ENCODE measurements around the gene AZIN2. TPM values are rescaled to one million over a fixed set of nuclear protein-coding genes. Genes with fewer than 3 reads are reported as not detected.

AZIN2 gene
- total and polyA plus RNA-seq, 2 donors from 2014 or later = 4.9 to 7.5 TPM

- H3K9ac ChIP-seq (ENCODE audit: low read length in 3 of 3) = no peak overlapping the region
- no peaks in the 10 kb centered on the region for H3K27me3 ChIP-seq (ENCODE audit: control insufficient read depth, insufficient read depth, low read length)
- H3K9me3 ChIP-seq (ENCODE audit: control insufficient read depth in 2 of 3, insufficient read depth in 1 of 3, low read length in 3 of 3) = no peaks in the 10 kb centered on the region
- DNase-seq (no peak), FAIRE-seq (no peak)
- H3K4me1 ChIP-seq (ENCODE audit: control insufficient read depth in 2 of 3, insufficient read depth in 2 of 3, low read depth in 1 of 3, low read length in 3 of 3) = peaks cover 0 to 6% (median 3%) of the 10 kb centered on the region in 3 donors
- TF ChIP-seq CTCF (IDR thresholded peaks at IDR 0.05; ENCODE audit: borderline replicate concordance, extremely low read depth, insufficient read depth) = no peak
- peak overlapping the region in 1 of 2 donors; percentile 23 for H3K27ac ChIP-seq (ENCODE audit: low read depth in 2 of 2, low read length in 2 of 2)
- intact Hi-C loops (cut with DNase I) = no loop called here
- no peaks in the 10 kb centered on the region for H3K36me3 ChIP-seq (ENCODE audit: control insufficient read depth in 2 of 3, insufficient read depth in 3 of 3, low read length in 3 of 3)
- no peak overlapping the region for H3K4me3 ChIP-seq (ENCODE audit: low read length in 3 of 3)
Observed at GRCh38 chr1:33047839-33048305, 33.1 kb upstream of the AZIN2 start.

- no peak for DNase-seq
- FAIRE-seq = no peak
- peaks cover 0 to 5% (median 0%) of the 10 kb centered on the region in 3 donors for H3K4me1 ChIP-seq (ENCODE audit: control insufficient read depth in 2 of 3, insufficient read depth in 2 of 3, low read depth in 1 of 3, low read length in 3 of 3)
- no peaks in the 10 kb centered on the region for H3K27me3 ChIP-seq (ENCODE audit: control insufficient read depth, insufficient read depth, low read length)
- H3K36me3 ChIP-seq (ENCODE audit: control insufficient read depth in 2 of 3, insufficient read depth in 3 of 3, low read length in 3 of 3) = no peaks in the 10 kb centered on the region
- TF ChIP-seq CTCF (IDR thresholded peaks at IDR 0.05; ENCODE audit: borderline replicate concordance, extremely low read depth, insufficient read depth) = no peak
- intact Hi-C loops (cut with DNase I) = no loop called here
- H3K4me3 ChIP-seq (ENCODE audit: low read length in 3 of 3) = no peak overlapping the region
- no peak overlapping the region for H3K9ac ChIP-seq (ENCODE audit: low read length in 3 of 3)
- H3K9me3 ChIP-seq (ENCODE audit: control insufficient read depth in 2 of 3, insufficient read depth in 1 of 3, low read length in 3 of 3) = no peaks in the 10 kb centered on the region
- no peak overlapping the region for H3K27ac ChIP-seq (ENCODE audit: low read depth in 2 of 2, low read length in 2 of 2)
Observed at GRCh38 chr1:33048426-33048825, 32.5 kb upstream of the AZIN2 start.

GRCh38 chr1:33049371-33049770, 31.6 kb upstream of the AZIN2 start:
- DNase-seq (no peak), FAIRE-seq (no peak)
- intact Hi-C loops (cut with DNase I) = no loop called here
- Histone ChIP-seq H3K4me1 (ENCODE audit: control insufficient read depth in 2 of 3, insufficient read depth in 2 of 3, low read depth in 1 of 3, low read length in 3 of 3) (no peaks in the 10 kb centered on the region), H3K9me3 (ENCODE audit: control insufficient read depth in 2 of 3, insufficient read depth in 1 of 3, low read length in 3 of 3) (no peaks in the 10 kb centered on the region), H3K9ac (ENCODE audit: low read length in 3 of 3) (no peak overlapping the region), H3K27me3 (ENCODE audit: control insufficient read depth, insufficient read depth, low read length) (no peaks in the 10 kb centered on the region), H3K27ac (ENCODE audit: low read depth in 2 of 2, low read length in 2 of 2) (no peak overlapping the region), H3K4me3 (ENCODE audit: low read length in 3 of 3) (no peak overlapping the region), H3K36me3 (ENCODE audit: control insufficient read depth in 2 of 3, insufficient read depth in 3 of 3, low read length in 3 of 3) (no peaks in the 10 kb centered on the region)
- no peak for TF ChIP-seq CTCF (IDR thresholded peaks at IDR 0.05; ENCODE audit: borderline replicate concordance, extremely low read depth, insufficient read depth)
